Sigmoid colon (tissue), 4 donors: ENCODE data around the gene COBLL1.

Experiments used
- CTCF ChIP-seq, 4 experiments: fragments of 450-650 bp in 3 of 4; fragments of 200-600 bp in 1 of 4; IDR thresholded peaks; one replicate each; pipeline ENCODE4 v1.5.1; 2016 to 2019; ENCODE audit warnings: antibody characterized with exemption in 4 of 4, mild to moderate bottlenecking in 3 of 4, moderate library complexity in 2 of 4
- EP300 ChIP-seq, 4 donors: sonication (generic); formaldehyde crosslinking; IDR thresholded peaks; one replicate each; pipeline ENCODE4 v1.6.1; 2017; ENCODE audit warnings: antibody characterized with exemption in 4 of 4
- POLR2A ChIP-seq, 2 donors: fragments of 450-650 bp; IDR thresholded peaks; one replicate each; pipeline ENCODE4 v1.6.1; 2016; ENCODE audit warnings: antibody characterized with exemption in 2 of 2, mild to moderate bottlenecking in 2 of 2, moderate library complexity in 2 of 2
- POLR2AphosphoS5 ChIP-seq, 4 donors: sonication (generic); formaldehyde crosslinking; IDR thresholded peaks; one replicate each; pipeline ENCODE4 v1.6.1; 2017; ENCODE audit warnings: antibody characterized with exemption in 4 of 4

GRCh38 chr2:164887434-164888144, 46.0 kb upstream of the COBLL1 start:
- TF ChIP-seq CTCF (IDR thresholded peaks at IDR 0.05) (no peak), POLR2A (IDR thresholded peaks at IDR 0.05) (no peak), EP300 (IDR thresholded peaks at IDR 0.05) (no peak), POLR2AphosphoS5 (IDR thresholded peaks at IDR 0.05) (no peak)
